Measurements from ENCODE around the gene NDUFAF3. TPM values are rescaled to one million over a fixed set of nuclear protein-coding genes. Genes with fewer than 3 reads are reported as not detected.

The NDUFAF3 gene
- total and polyA plus RNA-seq, 10 of the 15 experiments (the other 5 are each of a cell fraction or from before 2014, with no cell fraction given) = 25.4 to 228 (median 63.9) TPM

DNA sequence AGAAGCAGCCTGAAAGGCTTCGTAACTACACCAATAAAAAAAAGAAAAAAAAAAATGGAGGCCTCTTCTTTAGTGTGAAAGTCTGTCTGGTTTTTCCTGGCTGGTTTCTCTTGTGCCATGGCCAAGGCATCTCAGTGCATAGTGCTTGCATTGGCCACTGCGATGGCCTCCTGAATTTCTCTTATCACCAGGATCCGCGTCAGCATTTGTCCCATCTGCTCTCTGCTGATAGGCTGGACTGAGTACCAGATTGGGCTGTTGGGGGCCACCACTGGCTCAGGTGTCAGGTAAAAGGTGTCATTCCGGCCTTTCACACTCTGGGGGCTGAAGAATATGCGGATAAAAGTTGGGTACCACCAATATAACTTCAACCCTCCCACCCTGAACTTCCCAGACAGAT, 8.4 kb downstream of the NDUFAF3 start:
- TF ChIP-seq CREM (IDR thresholded peaks at IDR 0.05; ENCODE audit: low read depth) = no peak
- TF ChIP-seq STAT3 (IDR thresholded peaks at IDR 0.05; ENCODE audit: low read depth, low read length) = no peak
- no peak for TF ChIP-seq RBBP5 (conservative IDR thresholded peaks at IDR 0.05)
- TF ChIP-seq CEBPB (IDR thresholded peaks at IDR 0.05; ENCODE audit: borderline replicate concordance in 1 of 2, low read depth in 2 of 2, low read length in 2 of 2) = no peak
- TF ChIP-seq ZNF622 (IDR thresholded peaks at IDR 0.05) = no peak
- TF ChIP-seq ZZZ3 (IDR thresholded peaks at IDR 0.05; ENCODE audit: control insufficient read depth, insufficient read length, low read depth) = no peak
- TF ChIP-seq KDM1A (IDR thresholded peaks at IDR 0.05; ENCODE audit: borderline replicate concordance) = no peak
- no peak for TF ChIP-seq SMC3 (IDR thresholded peaks at IDR 0.05; ENCODE audit: borderline replicate concordance, low read length)
- no peak for TF ChIP-seq IKZF2 (IDR thresholded peaks at IDR 0.05)
- no peak for TF ChIP-seq MTA2 (IDR thresholded peaks at IDR 0.05; ENCODE audit: low read depth)
- TF ChIP-seq TCF7 (IDR thresholded peaks at IDR 0.05; ENCODE audit: borderline replicate concordance) = no peak
- TF ChIP-seq E2F4 (IDR thresholded peaks at IDR 0.05; ENCODE audit: low read depth, low read length) = no peak
- TF ChIP-seq MXI1 (IDR thresholded peaks at IDR 0.05; ENCODE audit: low read depth, low read length) = no peak
- TF ChIP-seq, protein P1, sequence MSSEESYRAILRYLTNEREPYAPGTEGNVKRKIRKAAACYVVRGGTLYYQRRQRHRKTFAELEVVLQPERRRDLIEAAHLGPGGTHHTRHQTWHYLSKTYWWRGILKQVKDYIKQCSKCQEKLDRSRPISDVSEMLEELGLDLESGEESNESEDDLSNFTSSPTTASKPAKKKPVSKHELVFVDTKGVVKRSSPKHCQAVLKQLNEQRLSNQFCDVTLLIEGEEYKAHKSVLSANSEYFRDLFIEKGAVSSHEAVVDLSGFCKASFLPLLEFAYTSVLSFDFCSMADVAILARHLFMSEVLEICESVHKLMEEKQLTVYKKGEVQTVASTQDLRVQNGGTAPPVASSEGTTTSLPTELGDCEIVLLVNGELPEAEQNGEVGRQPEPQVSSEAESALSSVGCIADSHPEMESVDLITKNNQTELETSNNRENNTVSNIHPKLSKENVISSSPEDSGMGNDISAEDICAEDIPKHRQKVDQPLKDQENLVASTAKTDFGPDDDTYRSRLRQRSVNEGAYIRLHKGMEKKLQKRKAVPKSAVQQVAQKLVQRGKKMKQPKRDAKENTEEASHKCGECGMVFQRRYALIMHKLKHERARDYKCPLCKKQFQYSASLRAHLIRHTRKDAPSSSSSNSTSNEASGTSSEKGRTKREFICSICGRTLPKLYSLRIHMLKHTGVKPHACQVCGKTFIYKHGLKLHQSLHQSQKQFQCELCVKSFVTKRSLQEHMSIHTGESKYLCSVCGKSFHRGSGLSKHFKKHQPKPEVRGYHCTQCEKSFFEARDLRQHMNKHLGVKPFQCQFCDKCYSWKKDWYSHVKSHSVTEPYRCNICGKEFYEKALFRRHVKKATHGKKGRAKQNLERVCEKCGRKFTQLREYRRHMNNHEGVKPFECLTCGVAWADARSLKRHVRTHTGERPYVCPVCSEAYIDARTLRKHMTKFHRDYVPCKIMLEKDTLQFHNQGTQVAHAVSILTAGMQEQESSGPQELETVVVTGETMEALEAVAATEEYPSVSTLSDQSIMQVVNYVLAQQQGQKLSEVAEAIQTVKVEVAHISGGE (CRISPR knock-in tag; IDR thresholded peaks at IDR 0.05) = no peak
- no peak for TF ChIP-seq IRF4 (IDR thresholded peaks at IDR 0.05; ENCODE audit: low read depth, low read length)
- TF ChIP-seq TARDBP (IDR thresholded peaks at IDR 0.05; ENCODE audit: borderline replicate concordance) = no peak
- TF ChIP-seq PML (IDR thresholded peaks at IDR 0.05; ENCODE audit: low read length) = no peak
- H3K79me2 ChIP-seq (ENCODE audit: control insufficient read depth, insufficient read depth, low read length) = peaks cover 28% of the 10 kb centered on the region
- H3K9me3 ChIP-seq (replicated peaks; ENCODE audit: control insufficient read depth, insufficient read depth, low read length) = no peaks in the 10 kb centered on the region
- RAD21 ChIA-PET (ENCODE audit: unreplicated experiment) = no interaction called here
- H3K9ac ChIP-seq (ENCODE audit: control insufficient read depth, insufficient read depth, low read length) = no peak overlapping the region
- CTCF ChIA-PET = no interaction called here
- H3K4me1 ChIP-seq (ENCODE audit: control insufficient read depth, insufficient read depth, low read length) = peaks cover 5% of the 10 kb centered on the region
- DNase-seq (ENCODE audit: low read depth, low spot score) (no peak), ATAC-seq (no peak), FAIRE-seq (no peak)
- POLR2A ChIA-PET = interaction anchor here (1.4 kb wide), 1 partner anchor 23 kb away, joined by 3 read pairs; the partner anchor contains the start of gene WDR6
- SMC1A ChIA-PET (ENCODE audit: uncharacterized antibody, unreplicated experiment) = no interaction called here
- H3K4me2 ChIP-seq (ENCODE audit: control insufficient read depth, insufficient read depth) = no peak overlapping the region
- in situ Hi-C loops (cut with MboI) = no loop called here
- WGBS (ENCODE audit: insufficient coverage, insufficient replicate concordance, low lambda C conversion rate, missing lambda C conversion rate) = 91% methylated on average over 6 of the region's 6 CpGs
- intact Hi-C loops (cut with micrococcal nuclease; ENCODE audit: unreplicated experiment) = no loop called here
- no TSS peak for BruUV-seq (replicated peaks)
- no peaks in the 10 kb centered on the region for H3K27me3 ChIP-seq (replicated peaks in 1 of 2; ENCODE audit: control insufficient read depth in 2 of 2, insufficient read depth in 2 of 2, low read length in 1 of 2)
- no peaks in the 10 kb centered on the region for H4K20me1 ChIP-seq (ENCODE audit: control insufficient read depth, insufficient read depth)
- no peak overlapping the region for H3K27ac ChIP-seq (ENCODE audit: control insufficient read depth, insufficient read depth)
- no peak overlapping the region for H3K4me3 ChIP-seq
- H2AFZ ChIP-seq (ENCODE audit: control insufficient read depth, low read depth, low read length) = no peak overlapping the region
- H3K36me3 ChIP-seq (ENCODE audit: control insufficient read depth in 2 of 2, insufficient read depth in 2 of 2, low read length in 1 of 2) = peaks cover 32 to 38% of the 10 kb centered on the region in 2 experiments

All from GM12878 (cell line).